HepG2 (cell line): ENCODE data around the gene MLXIPL. TPM values are rescaled to one million over a fixed set of nuclear protein-coding genes. Genes with fewer than 3 reads are reported as not detected.
A peak's percentile ranks its signal among the peaks of the same experiment; 100 is the strongest.

Experiments
- ARNTL ChIP-seq: sonication (generic); formaldehyde crosslinking; IDR thresholded peaks from 2 replicates; pipeline ENCODE4 v1.4.0; 2020; ENCODE audit warnings: mild to moderate bottlenecking, missing genetic modification reagents
- ATF5 ChIP-seq: sonication (generic); formaldehyde crosslinking; IDR thresholded peaks from 2 replicates; pipeline ENCODE4 v1.4.0; 2020; ENCODE audit warnings: mild to moderate bottlenecking, low read depth, missing genetic modification reagents
- EP300 ChIP-seq, 3 experiments: sonication (generic) in 1 of 3; formaldehyde crosslinking in 1 of 3; IDR thresholded peaks; 2 replicates each; pipeline versions ENCODE4 v1.5.1 to v1.6.1; 2011 to 2020; ENCODE audit warnings: low read depth in 2 of 3, low read length in 2 of 3, borderline replicate concordance in 1 of 3, improper control_type of control experiment in 1 of 3, mild to moderate bottlenecking in 1 of 3, missing genetic modification reagents in 1 of 3, moderate library complexity in 1 of 3
- HHEX ChIP-seq: IDR thresholded peaks from 2 replicates; pipeline ENCODE4 v1.6.1; 2016; ENCODE audit warnings: control low read depth
- JUN ChIP-seq: sonication (generic); formaldehyde crosslinking; IDR thresholded peaks from 2 replicates; pipeline ENCODE4 v1.4.0; 2020; ENCODE audit warnings: mild to moderate bottlenecking, missing genetic modification reagents
- LCORL ChIP-seq, 2 experiments: fragments of 450-650 bp in 1 of 2; sonication (generic) in 1 of 2; formaldehyde crosslinking in 1 of 2; IDR thresholded peaks; 2 replicates each; pipeline versions ENCODE4 v1.5.0 to v1.6.1; 2017 to 2020; ENCODE audit warnings: antibody characterized with exemption in 1 of 2, missing genetic modification reagents in 1 of 2
- LRRFIP1 ChIP-seq: sonication (generic); formaldehyde crosslinking; conservative IDR thresholded peaks from 2 replicates; pipeline ENCODE4 v1.4.0; 2020; ENCODE audit warnings: missing genetic modification reagents
- NR2C2 ChIP-seq: sonication (generic); formaldehyde crosslinking; IDR thresholded peaks from 2 replicates; pipeline ENCODE4 v1.4.0; 2020; ENCODE audit warnings: missing genetic modification reagents, mild to moderate bottlenecking, moderate library complexity, borderline replicate concordance
- PLSCR1 ChIP-seq: sonication (generic); formaldehyde crosslinking; IDR thresholded peaks from 2 replicates; pipeline ENCODE4 v1.5.0; 2020; ENCODE audit warnings: missing genetic modification reagents, mild to moderate bottlenecking, borderline replicate concordance
- RARA ChIP-seq: IDR thresholded peaks from 2 replicates; pipeline ENCODE4 v1.6.1; 2016; ENCODE audit warnings: missing genetic modification reagents, missing compliant biosample characterization
- SMAD3 ChIP-seq: sonication (generic); formaldehyde crosslinking; IDR thresholded peaks from 2 replicates; pipeline ENCODE4 v1.4.0; 2020; ENCODE audit warnings: missing genetic modification reagents
- SRSF1 ChIP-seq: fragments of 200-400 bp; formaldehyde crosslinking; optimal IDR thresholded peaks from 2 replicates; pipeline ENCODE3; 2017; ENCODE audit warnings: mild to moderate bottlenecking, low read depth, low read length, moderate library complexity
- STAT6 ChIP-seq: sonication (generic); formaldehyde crosslinking; IDR thresholded peaks from 2 replicates; pipeline ENCODE4 v1.4.0; 2020; ENCODE audit warnings: missing genetic modification reagents, mild to moderate bottlenecking, borderline replicate concordance
- TGIF2 ChIP-seq: IDR thresholded peaks from 2 replicates; pipeline ENCODE4 v1.6.1; 2016; ENCODE audit warnings: control low read depth, missing compliant biosample characterization
- U2AF1 ChIP-seq: fragments of 200-400 bp; formaldehyde crosslinking; optimal IDR thresholded peaks from 2 replicates; pipeline ENCODE3; 2017; ENCODE audit warnings: mild to moderate bottlenecking, low read depth, low read length
- WIZ ChIP-seq: sonication (generic); formaldehyde crosslinking; IDR thresholded peaks from 2 replicates; pipeline ENCODE4 v1.5.1; 2020; ENCODE audit warnings: mild to moderate bottlenecking, missing genetic modification reagents
- ZNF235 ChIP-seq: sonication (generic); formaldehyde crosslinking; IDR thresholded peaks from 2 replicates; pipeline ENCODE4 v1.8.1; 2023; ENCODE audit warnings: mild to moderate bottlenecking, missing genetic modification reagents, borderline replicate concordance
- ZNF260 ChIP-seq: sonication (generic); formaldehyde crosslinking; IDR thresholded peaks from 2 replicates; pipeline ENCODE4 v1.4.0; 2020; ENCODE audit warnings: missing genetic modification reagents, low read depth, mild to moderate bottlenecking, borderline replicate concordance
- ZNF333 ChIP-seq: sonication (generic); formaldehyde crosslinking; IDR thresholded peaks from 2 replicates; pipeline ENCODE4 v1.4.0; 2020; ENCODE audit warnings: mild to moderate bottlenecking, missing genetic modification reagents, borderline replicate concordance
- ZNF737 ChIP-seq: sonication (generic); formaldehyde crosslinking; IDR thresholded peaks from 2 replicates; pipeline ENCODE4 v1.5.0; 2020; ENCODE audit warnings: missing genetic modification reagents, mild to moderate bottlenecking, borderline replicate concordance
- ZSCAN22 ChIP-seq: sonication (generic); formaldehyde crosslinking; IDR thresholded peaks from 2 replicates; pipeline ENCODE4 v1.4.0; 2020; ENCODE audit warnings: mild to moderate bottlenecking, missing genetic modification reagents
- polyA plus RNA-seq, 8 experiments: library from polyadenylated mRNA; depleted of rRNA in 3 of 8; stranded (reverse) in 7 of 8; unstranded in 1 of 8; fragments of >200 nt; fragmentation: Illumina TruSeq in 4 of 8; extraction: Trizol in 4 of 8; gene quantifications; 2 replicates each; pipeline versions ENCODE4 v1.2.1 to v1.2.3, GENCODE V29; 2011 to 2016; ENCODE audit warnings: low read depth in 4 of 8, missing spikeins in 1 of 8, mixed read lengths in 1 of 8; ENCODE audit not compliant: insufficient read depth in 1 of 8
- total RNA-seq, 5 experiments: library from RNA; depleted of rRNA; stranded (reverse); fragments of >200 nt; fragmentation: Illumina TruSeq; extraction: Trizol; gene quantifications; 2 replicates each; pipeline ENCODE4 v1.2.3, GENCODE V29; 2016; ENCODE audit warnings: low read depth in 1 of 5

MLXIPL gene
- total and polyA plus RNA-seq, 2 of the 13 experiments (the other 11 are each of a cell fraction or from before 2014, with no cell fraction given), result 51.6 to 60.1 TPM

- TF ChIP-seq EP300 (IDR thresholded peaks at IDR 0.05; ENCODE audit: low read depth in 2 of 2, low read length in 2 of 2) (peak; percentile 90 to 94), EP300 (CRISPR knock-in tag; IDR thresholded peaks at IDR 0.05; ENCODE audit: borderline replicate concordance) (peak; percentile 95), ZNF333 (no peak; the same call in 1 of the 2 replicates), ZNF737 (CRISPR knock-in tag) (peak; percentile 27; the same call in 1 of the 2 replicates), WIZ (CRISPR knock-in tag) (0 out of 2 replicates have a peak, but pooled peaks have one; percentile 14), ARNTL (peak; percentile 92), ATF5 (CRISPR knock-in tag) (no peak; the same call in 1 of the 2 replicates), NR2C2 (CRISPR knock-in tag) (peak; percentile 91), ZNF260 (CRISPR knock-in tag) (no peak), JUN (0 out of 2 replicates have a peak, but pooled peaks have one; percentile 26), LRRFIP1 (CRISPR knock-in tag) (no peak), LCORL (IDR thresholded peaks at IDR 0.05) (peak; percentile 84), LCORL (CRISPR knock-in tag; IDR thresholded peaks at IDR 0.05) (peak; percentile 100), ZSCAN22 (CRISPR knock-in tag) (no peak), TGIF2 (CRISPR knock-in tag) (peak; percentile 62; the same call in 1 of the 2 replicates), STAT6 (no peak; the same call in 1 of the 2 replicates), U2AF1 (peak; percentile 63), SRSF1 (peak; percentile 76), SMAD3 (CRISPR knock-in tag) (0 out of 2 replicates have a peak, but pooled peaks have one; percentile 39), PLSCR1 (CRISPR knock-in tag) (no peak), ZNF235 (no peak), RARA (CRISPR knock-in tag) (peak; percentile 96), HHEX (CRISPR knock-in tag) (no peak)
These were observed 1.2 kb downstream of the MLXIPL start (continued) for GRCh38 chr7:73622909-73623797.
